Activated CD4-positive, alpha-beta T cell treated with anti-CD3 and anti-CD28 coated beads, Interleukin-2, amount 50 U/mL, for 4 hours (primary cell): ENCODE measurements around the gene ASB3.
"Not testable (repeated sequence)": the region's sequence is repeated elsewhere in the genome, so short reads cannot be mapped to it uniquely, and the experiment has no call there.

Source experiments
- DNase-seq, 2 experiments: peaks; one replicate each; pipeline ENCODE4 v3.0.0-alpha.2; 2020

ASB3 gene

GRCh38 chr2:53786705-53787613, at the start of gene ASB3, which contains the start of gene ERLEC1:
ASB3 (minus strand) TSS chr2:53786953; CDS start chr2:53765572, 21,381 bp downstream.
ERLEC1 (plus strand) TSS chr2:53787044; CDS start chr2:53787211, 167 bp downstream.
- DNase-seq: peak; percentile 77 to 80

DNA sequence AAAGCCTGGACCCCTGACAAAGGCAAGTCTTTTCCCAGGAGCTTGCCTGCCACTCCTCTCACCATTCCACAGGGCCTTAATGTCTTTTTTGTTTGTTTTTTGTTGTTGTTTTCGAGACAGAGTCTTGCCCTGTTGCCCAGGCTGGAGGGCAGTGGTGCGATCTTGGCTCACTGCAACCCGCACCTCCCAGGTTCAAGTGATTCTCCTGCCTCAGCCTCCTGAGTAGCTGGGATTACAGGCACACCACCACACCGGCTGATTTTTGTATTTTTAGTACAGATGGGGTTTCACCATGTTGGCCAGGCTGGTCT, 43.2 kb upstream of the ASB3 start:
- not testable (repeated sequence) for DNase-seq

GRCh38 chr2:53829273-53829979, 42.7 kb upstream of the ASB3 start:
- no peak for DNase-seq

DNA sequence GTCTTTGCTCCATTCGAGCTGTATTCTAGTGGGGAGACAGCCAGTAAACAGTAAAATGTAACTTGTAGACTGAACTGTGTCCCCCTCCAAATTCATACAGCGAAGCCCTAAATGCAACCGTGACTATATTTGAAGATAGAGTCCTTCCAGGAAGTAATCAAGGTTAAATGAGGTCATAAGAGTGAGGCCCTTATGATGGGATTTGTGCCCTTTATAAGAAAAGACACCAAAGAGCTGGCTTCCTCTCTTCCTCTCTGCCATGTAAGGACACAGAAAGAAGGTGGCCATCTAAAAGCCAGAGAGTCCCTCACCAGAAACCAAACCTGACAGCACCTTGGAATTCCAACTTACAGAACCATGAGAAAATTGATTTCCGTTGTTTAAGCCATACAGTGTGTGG, 41.6 kb upstream of the ASB3 start:
- DNase-seq: no peak

DNA sequence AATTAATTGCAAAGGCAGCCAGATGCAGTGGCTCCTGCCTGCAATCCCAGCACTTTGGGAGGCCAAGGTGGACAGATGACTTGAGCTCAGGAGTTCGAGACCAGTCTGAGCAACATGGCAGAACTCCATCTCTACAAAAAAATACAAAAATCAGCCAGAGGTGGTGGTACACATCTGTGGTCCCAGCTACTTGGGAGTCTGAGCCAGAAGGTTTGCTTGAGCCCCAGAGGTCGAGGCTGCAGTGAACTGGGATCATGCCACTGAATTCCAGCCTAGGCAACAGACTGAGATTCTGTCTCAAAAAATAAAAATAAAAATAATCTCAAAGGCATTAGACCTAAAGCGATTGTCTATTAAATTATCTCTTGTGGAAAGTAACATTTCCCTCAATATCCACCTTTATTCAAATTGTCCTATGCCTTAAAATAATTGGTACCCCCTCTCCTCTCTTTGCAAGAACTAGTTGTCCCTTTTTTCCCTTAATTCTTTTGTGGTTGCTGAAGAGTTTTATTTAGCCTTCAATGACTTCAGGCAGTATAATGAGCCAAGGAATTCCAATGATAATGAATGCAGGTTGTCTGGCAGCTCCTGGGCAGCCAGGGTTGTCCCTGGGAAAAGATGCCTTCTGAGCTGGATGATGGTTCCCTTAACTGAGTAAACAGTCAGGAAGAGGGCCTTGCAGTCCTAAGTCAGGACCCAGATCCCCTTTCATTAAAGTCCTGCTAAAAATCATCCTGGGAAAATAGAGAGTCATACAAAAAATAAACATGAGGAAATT, 40.8 kb upstream of the ASB3 start:
- DNase-seq: no peak

GRCh38 chr2:53826587-53827397, 40.0 kb upstream of the ASB3 start:
- DNase-seq: no peak

- no peak for DNase-seq
Observed at GRCh38 chr2:53826030-53826410, 39.3 kb upstream of the ASB3 start.

DNA sequence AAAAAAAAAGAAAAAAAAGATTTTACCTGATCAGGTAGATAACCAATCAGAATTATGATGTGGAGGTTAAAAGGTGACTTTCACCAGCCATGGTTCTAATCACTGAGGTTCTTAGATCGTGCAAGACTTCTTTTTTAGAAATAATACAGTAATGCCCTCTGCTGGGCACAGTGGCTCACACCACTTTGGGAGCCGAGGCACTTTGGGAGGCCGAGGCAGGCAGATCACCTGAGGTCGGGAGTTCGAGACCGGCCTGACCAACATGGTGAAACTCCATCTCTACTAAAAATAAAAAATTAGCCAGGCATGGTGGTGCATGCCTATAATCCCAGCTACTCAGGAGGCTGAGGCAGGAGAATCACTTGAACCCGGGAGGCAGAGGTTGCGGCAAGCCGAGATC, 36.9 kb upstream of the ASB3 start:
- DNase-seq: not testable (repeated sequence)

DNA sequence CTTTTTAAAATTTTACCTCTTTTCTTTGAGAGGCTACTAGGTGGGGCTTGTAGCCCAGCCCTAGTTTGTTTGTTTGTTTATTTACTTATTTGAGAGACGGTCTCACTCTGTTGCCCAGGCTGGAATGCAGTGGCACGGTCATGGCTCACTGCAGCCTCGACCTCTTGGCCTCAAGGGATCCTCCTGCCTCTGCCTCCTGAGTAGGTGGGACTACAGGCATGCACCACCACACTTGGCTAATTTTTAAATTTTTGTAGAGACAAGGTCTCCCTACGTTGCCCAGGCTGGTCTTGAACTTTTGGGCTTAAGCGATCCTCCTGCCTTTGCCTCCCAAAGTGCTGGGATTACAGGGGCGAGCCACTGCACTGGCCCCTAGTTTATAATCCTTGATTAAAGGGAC, 35.1 kb upstream of the ASB3 start:
- no peak for DNase-seq

DNA sequence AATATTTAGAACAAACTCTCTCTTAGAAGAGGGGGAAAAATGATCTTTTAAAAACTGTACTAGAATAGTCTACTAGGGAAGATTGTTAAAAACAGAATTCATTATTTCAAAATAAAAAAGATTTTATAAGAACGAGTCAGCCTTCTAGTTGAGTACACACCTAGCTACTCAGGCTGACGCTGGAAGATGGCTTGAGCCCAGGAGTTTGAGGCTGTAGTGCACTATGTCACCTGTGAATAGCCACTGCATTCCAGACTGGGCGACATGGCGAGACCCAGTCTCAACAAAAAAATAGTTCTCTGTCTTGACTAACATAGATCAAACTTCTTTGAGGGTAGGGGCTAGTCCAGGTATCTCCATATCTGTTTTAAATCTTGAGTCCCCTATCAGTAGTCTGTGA, 34.0 kb upstream of the ASB3 start:
- DNase-seq: no peak

DNA sequence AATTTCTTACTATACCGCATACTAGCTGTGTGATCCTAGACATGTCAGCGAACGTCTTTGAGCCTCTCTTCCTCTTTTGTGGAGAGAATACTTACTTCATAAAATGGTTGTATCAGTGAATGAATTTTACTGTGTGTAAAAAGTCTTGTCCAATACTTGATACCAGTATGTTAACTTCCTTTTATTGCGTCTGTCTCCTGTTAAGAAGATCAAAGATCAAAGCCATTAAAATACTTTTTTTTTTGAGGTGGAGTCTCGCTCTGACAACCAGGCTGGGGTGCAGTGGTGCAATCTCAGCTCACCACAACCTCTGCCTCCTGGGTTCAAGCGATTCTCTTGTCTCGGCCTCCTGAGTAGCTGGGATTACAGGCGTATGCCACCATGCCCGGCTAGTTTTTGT, 33.3 kb upstream of the ASB3 start:
- DNase-seq: no peak

GRCh38 chr2:53819634-53820033, 32.9 kb upstream of the ASB3 start:
- no peak for DNase-seq

- DNase-seq: no peak
Observed at GRCh38 chr2:53818854-53819435, 32.2 kb upstream of the ASB3 start.

GRCh38 chr2:53813151-53813550, 26.4 kb upstream of the ASB3 start:
- no peak for DNase-seq

GRCh38 chr2:53811601-53812000, 24.8 kb upstream of the ASB3 start:
- no peak for DNase-seq

GRCh38 chr2:53802617-53803151, 15.9 kb upstream of the ASB3 start:
- DNase-seq: no peak

GRCh38 chr2:53801547-53801946, 14.8 kb upstream of the ASB3 start:
- DNase-seq: no peak

DNA sequence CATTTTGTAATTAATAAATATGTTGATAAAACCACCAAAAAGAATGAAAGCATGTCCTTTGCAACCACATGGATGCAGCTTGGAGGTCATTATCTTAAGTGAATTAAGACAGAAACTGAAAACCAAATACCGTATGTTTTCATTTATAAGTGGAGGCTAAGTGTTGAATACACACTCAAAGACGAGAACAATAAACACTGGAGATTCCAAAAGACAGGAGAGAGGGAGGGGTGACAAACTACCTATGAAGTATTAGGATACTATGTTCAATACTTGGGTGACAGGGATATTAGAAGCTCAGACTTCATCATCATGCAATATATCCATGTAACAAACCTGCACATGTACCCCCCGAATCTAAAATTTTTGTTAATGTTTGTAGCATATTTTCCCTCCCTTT, 7.1 kb upstream of the ASB3 start:
- DNase-seq: no peak

DNA sequence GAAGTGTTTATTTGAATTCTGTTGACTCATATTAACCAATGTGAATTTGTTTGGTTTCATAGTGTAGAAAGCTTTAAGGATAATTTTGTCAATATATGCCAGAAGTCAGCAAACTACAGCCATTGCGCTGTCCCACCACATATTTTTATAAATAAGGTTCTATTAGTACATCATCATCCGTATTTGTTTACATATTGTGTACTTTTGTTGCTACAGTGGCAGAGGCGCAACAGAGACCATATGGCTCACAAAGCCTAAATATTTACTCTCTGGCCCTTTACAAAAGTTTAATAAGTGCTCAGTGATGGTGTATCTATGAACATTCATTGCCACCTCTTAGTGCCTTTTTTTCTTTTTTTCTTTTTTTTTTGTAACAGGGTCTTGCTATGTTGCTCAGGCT, 6.5 kb upstream of the ASB3 start:
- DNase-seq: no peak

- DNase-seq: no peak
Observed at GRCh38 chr2:53787614-53788289, 999 bp upstream of the ASB3 start.

DNA sequence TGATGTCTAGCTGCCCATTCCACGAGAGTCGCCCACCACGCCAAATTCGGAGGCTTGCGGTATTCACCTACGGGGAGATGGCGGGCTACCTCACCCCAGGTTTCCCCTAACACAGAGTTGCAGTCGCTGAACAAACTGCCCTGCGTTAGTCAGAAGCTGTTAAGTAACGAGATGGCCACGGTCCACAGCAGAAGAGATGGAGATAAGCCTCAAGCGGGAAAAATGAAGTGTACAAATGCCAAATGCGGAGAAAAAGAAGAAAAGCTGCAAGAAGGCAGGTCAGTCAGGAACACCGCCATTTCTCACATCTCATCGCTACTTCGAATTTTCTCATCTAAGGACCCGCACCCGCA, 425 bp downstream of the ASB3 start:
- DNase-seq: peak in 1 of 2 experiments; percentile 12
